Activated naive CD4-positive, alpha-beta T cell treated with anti-CD3 and anti-CD28 coated beads, Interleukin-2, amount 50 U/mL, for 24 hours (primary cell): Measurements from ENCODE around the gene SBNO2.
"Not testable (repeated sequence)": the region's sequence is repeated elsewhere in the genome, so short reads cannot be mapped to it uniquely, and the experiment has no call there.

Source experiments
- H3K27ac Mint-ChIP-seq: one replicate; pipeline ENCODE4 v1.8.0; 2021; ENCODE audit warnings: mild to moderate bottlenecking, mixed read lengths
- H3K27me3 Mint-ChIP-seq: one replicate; pipeline ENCODE4 v1.8.0; 2021; ENCODE audit warnings: mixed read lengths
- H3K36me3 Mint-ChIP-seq: one replicate; pipeline ENCODE4 v1.8.0; 2021; ENCODE audit warnings: mixed read lengths
- H3K4me1 Mint-ChIP-seq: one replicate; pipeline ENCODE4 v1.8.0; 2021; ENCODE audit warnings: mixed read lengths
- H3K4me3 Mint-ChIP-seq: one replicate; pipeline ENCODE4 v1.8.0; 2021; ENCODE audit warnings: mild to moderate bottlenecking, mixed read lengths
- H3K9me3 Mint-ChIP-seq: one replicate; pipeline ENCODE4 v1.8.0; 2021; ENCODE audit warnings: mixed read lengths

Gene SBNO2

GRCh38 chr19:1126984-1127760 lies 46.9 kb downstream of the SBNO2 start:
- no peaks in the 10 kb centered on the region for H3K27me3 Mint-ChIP-seq
- H3K27ac Mint-ChIP-seq: peak overlapping the region; percentile 51
- H3K4me3 Mint-ChIP-seq: no peak overlapping the region
- no peaks in the 10 kb centered on the region for H3K9me3 Mint-ChIP-seq
- H3K36me3 Mint-ChIP-seq: peaks cover 1% of the 10 kb centered on the region
- H3K4me1 Mint-ChIP-seq: peaks cover 14% of the 10 kb centered on the region

DNA sequence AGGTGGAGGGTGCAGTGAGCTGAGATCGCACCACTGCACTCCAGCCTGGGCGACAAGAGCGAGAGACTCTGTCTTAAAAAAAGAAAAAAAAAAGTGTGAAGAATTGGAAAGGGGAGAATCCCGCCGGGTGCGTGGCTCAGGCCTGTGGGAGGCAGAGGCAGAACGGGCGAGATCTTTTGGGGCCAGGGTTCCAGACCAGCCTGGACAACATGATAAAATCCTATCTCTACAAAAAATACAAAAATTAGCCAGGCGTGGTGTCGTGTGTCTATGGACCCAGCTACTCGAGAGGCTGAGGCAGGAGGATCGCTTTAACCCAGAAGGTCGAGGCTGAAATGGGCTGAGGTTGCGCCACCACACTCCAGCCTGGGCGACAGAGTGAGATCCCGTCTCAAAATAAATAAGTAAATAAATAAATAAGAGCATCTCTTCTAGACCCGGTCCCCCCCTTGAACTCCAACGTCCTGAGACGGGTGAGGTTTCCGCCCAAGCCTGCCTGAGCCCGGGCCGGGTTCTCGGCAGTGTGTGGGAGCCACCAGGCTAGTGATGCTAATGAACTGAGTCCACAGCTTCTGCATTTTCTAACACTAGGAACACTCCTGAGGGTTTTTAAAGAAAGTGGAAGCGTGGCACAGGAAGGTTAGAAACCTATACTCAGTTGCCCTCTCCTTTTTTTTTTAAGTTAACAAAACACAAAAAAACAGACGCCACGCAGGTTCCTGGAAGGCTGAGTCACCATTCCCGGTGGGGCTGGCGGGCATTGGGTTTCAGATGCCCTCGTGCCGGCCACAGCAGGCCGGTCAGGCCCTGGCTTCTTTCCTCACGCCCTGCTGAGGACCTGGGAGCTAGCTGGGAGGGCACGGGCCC lies 48.2 kb downstream of the SBNO2 start:
- H3K9me3 Mint-ChIP-seq: no peaks in the 10 kb centered on the region
- peak overlapping the region; percentile 30 for H3K27ac Mint-ChIP-seq
- no peaks in the 10 kb centered on the region for H3K27me3 Mint-ChIP-seq
- H3K4me3 Mint-ChIP-seq: no peak overlapping the region
- H3K4me1 Mint-ChIP-seq: peaks cover 14% of the 10 kb centered on the region
- H3K36me3 Mint-ChIP-seq: peaks cover 4% of the 10 kb centered on the region

DNA sequence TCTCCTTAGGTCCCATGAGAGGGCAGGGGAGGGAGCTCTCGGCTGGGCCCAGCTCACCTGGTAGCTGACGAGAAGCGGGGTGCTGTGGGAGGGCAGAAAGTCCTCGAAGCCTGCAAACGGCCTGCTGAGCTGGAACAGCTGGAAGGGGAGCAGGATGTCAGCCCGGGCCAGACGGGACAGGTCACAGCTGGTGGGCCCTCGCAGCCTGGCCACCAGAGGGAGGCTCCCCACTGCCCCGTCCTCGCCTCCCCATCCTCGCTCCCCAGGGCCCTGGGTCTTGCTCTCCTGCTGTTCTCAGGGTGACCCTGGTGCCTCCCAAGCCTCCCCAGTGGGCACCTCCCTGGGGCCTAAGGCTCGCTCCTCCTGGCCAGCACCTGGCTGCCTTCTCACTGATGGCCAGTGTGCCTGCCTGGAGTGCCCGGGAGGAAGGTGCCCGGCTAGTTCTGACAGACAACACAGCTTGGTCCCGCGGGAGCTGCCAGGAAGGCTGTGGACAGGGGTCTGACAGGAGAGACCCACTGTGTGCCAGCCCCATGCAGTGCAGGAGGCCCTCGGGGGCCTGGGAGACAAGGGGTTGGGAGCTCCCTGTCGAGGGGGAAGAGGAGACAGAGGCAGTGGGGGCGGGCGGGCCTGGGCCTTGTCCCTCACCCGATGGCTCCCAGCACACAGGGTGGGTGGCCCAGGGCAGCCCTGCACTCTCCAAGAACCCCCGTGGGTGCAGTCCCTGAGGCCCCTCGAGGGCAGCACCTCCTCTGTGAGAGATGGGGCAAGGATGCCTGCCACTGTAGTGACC lies 50.0 kb downstream of the SBNO2 start:
- Mint-ChIP-seq H3K9me3 (no peaks in the 10 kb centered on the region), H3K4me1 (peaks cover 6% of the 10 kb centered on the region), H3K27ac (no peak overlapping the region), H3K27me3 (no peaks in the 10 kb centered on the region), H3K36me3 (peaks cover 4% of the 10 kb centered on the region), H3K4me3 (no peak overlapping the region)

GRCh38 chr19:1123381-1123780 lies 50.7 kb downstream of the SBNO2 start:
- Mint-ChIP-seq H3K4me1 (peaks cover 6% of the 10 kb centered on the region), H3K27ac (no peak overlapping the region), H3K36me3 (peaks cover 5% of the 10 kb centered on the region), H3K9me3 (no peaks in the 10 kb centered on the region), H3K4me3 (no peak overlapping the region), H3K27me3 (no peaks in the 10 kb centered on the region)

DNA sequence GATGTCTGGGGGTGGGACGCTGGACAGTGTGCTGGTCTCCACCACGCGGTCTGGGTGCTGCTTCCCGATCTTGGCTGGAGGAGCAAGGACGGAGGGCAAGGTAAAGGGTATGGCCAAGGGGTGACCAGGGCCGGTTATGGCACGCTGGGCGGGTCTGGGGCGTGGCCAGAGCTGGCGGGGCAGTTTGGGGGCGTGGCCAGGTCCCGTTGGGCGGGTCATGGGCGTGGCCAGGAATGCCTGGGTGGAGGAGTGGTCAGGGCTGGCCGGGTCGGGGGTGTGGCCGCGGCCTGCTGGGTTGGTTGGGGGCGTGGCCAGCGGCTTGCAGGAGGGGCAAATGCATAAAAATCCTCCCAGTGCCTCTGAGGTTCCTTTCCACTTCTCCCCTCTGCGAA lies 51.1 kb downstream of the SBNO2 start:
- Mint-ChIP-seq H3K27ac (no peak overlapping the region), H3K4me3 (no peak overlapping the region), H3K9me3 (no peaks in the 10 kb centered on the region), H3K4me1 (peaks cover 5% of the 10 kb centered on the region), H3K27me3 (no peaks in the 10 kb centered on the region), H3K36me3 (peaks cover 5% of the 10 kb centered on the region)

DNA sequence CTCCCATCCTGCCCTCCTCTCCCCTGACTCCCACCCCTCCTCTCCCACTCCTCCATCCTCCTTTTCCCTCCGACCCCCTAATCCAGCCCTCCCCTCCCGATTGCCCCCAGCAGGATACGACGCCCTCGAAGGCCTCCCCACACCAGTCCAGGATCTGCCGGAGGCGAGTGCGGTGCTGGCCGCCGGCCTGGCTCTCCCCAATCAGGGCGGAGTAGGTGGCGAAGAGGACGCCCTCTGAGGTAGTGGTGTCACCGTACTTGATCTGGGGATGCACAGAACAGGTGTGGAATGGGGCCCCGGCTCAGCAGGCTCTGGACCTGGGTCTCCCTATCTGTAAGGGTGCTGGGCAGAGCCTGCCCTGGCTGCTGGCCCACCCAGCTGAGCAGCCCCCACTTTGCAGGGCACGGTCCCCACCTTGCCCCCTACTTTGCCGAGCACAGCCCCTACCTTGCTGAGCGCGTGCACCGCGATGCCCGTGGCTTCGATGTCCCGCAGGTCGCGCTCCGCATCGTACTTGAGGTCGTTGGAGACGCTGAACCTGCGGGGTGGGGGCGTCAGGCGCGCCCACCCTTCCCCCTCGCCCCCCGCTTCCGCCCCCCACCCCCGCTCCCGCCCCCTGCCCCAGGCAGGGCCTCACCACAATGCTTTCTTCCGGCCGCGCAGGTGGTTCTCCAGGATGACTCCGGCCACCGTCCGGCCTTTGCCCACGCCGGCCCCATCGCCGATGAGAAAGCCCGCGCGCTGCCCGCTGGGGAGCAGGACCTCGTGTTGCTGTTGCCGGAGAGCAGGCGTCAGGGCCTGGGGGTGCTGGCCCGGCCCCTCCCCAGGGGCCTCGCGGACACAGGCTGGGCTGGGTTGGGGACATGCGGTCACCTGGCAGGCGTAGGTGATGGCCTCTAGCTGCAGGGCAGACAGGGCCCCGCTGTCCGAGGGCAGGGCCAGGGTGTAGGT lies 51.8 kb downstream of the SBNO2 start:
- H3K4me3 Mint-ChIP-seq: no peak overlapping the region
- no peaks in the 10 kb centered on the region for H3K9me3 Mint-ChIP-seq
- no peaks in the 10 kb centered on the region for H3K4me1 Mint-ChIP-seq
- peaks cover 4% of the 10 kb centered on the region for H3K36me3 Mint-ChIP-seq
- H3K27me3 Mint-ChIP-seq: no peaks in the 10 kb centered on the region
- H3K27ac Mint-ChIP-seq: no peak overlapping the region

GRCh38 chr19:1121395-1121794 lies 52.7 kb downstream of the SBNO2 start:
- Mint-ChIP-seq H3K27me3 (no peaks in the 10 kb centered on the region), H3K27ac (no peak overlapping the region), H3K4me1 (no peaks in the 10 kb centered on the region), H3K9me3 (no peaks in the 10 kb centered on the region), H3K4me3 (no peak overlapping the region), H3K36me3 (peaks cover 4% of the 10 kb centered on the region)

DNA sequence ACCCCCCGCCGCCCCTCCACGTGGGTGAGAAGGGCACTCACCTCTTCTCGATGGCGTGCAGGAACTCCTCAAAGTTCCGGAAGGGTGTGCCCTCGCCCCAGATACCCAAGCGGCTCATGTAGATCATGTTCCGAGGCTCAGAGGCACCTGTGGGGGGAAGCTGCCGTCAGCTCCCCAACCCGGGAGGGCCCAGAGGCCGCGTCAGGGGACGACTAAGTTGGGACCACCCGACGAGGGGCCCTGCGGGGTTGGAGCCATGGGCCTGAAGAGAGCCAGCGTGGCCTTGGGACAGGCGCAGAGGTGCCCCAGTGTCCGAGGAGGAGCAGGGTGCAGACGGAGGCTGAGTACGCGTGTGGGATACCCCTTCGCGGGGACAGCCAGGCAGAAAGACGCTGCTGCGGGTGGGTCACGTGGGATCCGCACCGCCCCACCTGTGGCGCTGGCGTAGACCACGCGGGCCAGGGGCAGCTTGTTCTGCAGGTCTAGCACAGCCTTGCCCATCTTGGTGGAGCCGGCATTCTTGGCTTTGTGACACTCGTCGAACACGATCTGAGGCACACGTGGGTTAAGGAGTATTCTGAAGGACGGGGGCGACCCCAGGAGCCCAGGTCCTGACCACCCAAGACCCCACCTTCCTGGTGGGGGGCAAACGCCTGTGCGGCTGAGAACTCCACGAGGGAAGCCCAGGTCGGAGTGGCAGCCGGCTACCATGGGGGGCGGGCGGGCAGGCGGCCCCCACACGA lies 54.4 kb downstream of the SBNO2 start:
- Mint-ChIP-seq H3K27ac (no peak overlapping the region), H3K4me3 (no peak overlapping the region), H3K27me3 (no peaks in the 10 kb centered on the region), H3K9me3 (no peaks in the 10 kb centered on the region), H3K36me3 (peaks cover 4% of the 10 kb centered on the region), H3K4me1 (no peaks in the 10 kb centered on the region)

- no peaks in the 10 kb centered on the region for H3K27me3 Mint-ChIP-seq
- peaks cover 4% of the 10 kb centered on the region for H3K36me3 Mint-ChIP-seq
- no peak overlapping the region for H3K27ac Mint-ChIP-seq
- no peaks in the 10 kb centered on the region for H3K9me3 Mint-ChIP-seq
- H3K4me3 Mint-ChIP-seq: no peak overlapping the region
- H3K4me1 Mint-ChIP-seq: no peaks in the 10 kb centered on the region
These were observed 55.1 kb downstream of the SBNO2 start for GRCh38 chr19:1118999-1119398.

GRCh38 chr19:1117654-1118053 lies 56.4 kb downstream of the SBNO2 start:
- peaks cover 4% of the 10 kb centered on the region for H3K36me3 Mint-ChIP-seq
- no peak overlapping the region for H3K27ac Mint-ChIP-seq
- H3K27me3 Mint-ChIP-seq: no peaks in the 10 kb centered on the region
- H3K9me3 Mint-ChIP-seq: no peaks in the 10 kb centered on the region
- H3K4me1 Mint-ChIP-seq: no peaks in the 10 kb centered on the region
- no peak overlapping the region for H3K4me3 Mint-ChIP-seq

DNA sequence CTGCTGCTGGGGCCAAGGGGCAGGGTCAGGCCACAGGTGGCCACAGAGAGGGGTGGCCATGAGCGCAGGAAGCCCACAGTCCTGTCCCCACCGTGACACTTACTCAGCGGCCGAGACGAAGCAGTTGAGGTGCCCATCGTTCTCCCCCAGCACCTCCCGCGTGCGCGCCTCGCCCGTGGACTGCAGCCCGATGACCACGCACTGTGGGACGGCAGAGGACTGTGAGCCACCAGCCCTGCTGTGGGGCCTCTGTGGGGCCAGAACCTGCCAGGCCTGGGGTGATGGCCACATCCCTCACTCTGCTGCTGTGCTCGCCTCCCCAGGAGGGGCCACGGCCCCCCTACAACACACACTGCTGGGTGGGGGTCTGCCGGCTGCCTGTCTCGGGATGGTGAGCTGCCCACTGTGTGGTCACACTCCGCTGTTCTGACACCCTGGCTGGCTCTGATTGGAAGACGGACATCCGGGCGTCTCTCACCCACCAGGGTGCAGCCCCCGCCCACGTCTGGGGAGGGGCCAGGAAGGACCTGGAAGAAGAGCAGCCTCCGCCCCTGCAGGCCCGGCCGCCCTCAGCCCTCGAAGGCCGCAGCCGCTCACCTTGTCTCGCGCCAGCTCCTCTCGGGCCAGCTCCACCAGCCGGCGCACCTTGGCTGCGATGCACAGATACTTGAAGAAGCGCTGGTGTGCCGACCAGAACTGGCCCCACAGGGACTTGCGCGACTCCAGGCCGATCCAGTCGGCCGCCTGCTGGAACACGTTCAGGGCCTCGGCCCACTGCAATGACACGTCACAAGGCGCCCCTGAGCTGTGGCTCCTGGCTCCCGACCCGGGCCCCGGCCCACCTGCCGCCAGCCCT lies 57.1 kb downstream of the SBNO2 start:
- Mint-ChIP-seq H3K9me3 (no peaks in the 10 kb centered on the region), H3K4me3 (no peak overlapping the region), H3K27me3 (no peaks in the 10 kb centered on the region), H3K4me1 (no peaks in the 10 kb centered on the region), H3K36me3 (peaks cover 4% of the 10 kb centered on the region), H3K27ac (no peak overlapping the region)

DNA sequence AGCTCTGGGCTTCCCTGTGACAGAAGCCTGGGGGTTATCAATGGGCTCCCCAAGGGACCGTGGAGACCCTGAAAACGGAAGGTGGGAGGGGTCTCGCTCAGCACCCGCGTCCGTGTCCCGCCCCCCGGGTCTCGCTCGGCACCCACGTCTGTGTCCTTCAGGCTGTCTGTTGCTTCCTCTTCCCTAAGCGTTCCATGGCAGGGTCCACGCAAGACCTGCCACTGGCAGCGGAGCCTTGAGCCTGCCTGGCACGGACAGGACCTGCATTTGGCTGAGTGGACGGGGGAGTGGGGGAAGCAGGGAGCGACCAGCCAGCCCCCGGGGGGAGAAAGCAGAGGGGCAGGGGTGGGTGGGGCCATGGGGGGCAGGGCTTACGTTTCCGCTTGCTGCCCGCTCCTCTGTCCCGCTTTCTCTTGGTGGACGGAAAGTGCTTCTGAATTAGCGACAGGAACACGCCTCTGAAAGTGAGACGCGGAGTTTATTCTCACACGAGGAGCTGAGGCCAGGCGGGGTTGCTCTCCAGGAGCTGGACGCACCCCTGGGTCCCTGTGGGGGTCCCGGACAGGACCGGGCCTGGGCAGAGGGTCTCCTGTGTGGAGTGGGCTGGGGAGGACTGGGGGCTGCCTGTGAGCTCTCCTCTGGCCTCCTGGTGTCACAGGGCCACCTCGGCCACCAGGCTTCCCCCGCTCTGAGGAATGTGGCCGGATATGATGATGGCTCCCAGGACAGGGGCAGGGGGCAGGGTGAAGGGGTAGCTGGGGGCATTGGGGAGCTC lies 58.2 kb downstream of the SBNO2 start:
- H3K27ac Mint-ChIP-seq: no peak overlapping the region
- H3K4me1 Mint-ChIP-seq: no peaks in the 10 kb centered on the region
- no peak overlapping the region for H3K4me3 Mint-ChIP-seq
- H3K36me3 Mint-ChIP-seq: peaks cover 2% of the 10 kb centered on the region
- H3K9me3 Mint-ChIP-seq: no peaks in the 10 kb centered on the region
- no peaks in the 10 kb centered on the region for H3K27me3 Mint-ChIP-seq

DNA sequence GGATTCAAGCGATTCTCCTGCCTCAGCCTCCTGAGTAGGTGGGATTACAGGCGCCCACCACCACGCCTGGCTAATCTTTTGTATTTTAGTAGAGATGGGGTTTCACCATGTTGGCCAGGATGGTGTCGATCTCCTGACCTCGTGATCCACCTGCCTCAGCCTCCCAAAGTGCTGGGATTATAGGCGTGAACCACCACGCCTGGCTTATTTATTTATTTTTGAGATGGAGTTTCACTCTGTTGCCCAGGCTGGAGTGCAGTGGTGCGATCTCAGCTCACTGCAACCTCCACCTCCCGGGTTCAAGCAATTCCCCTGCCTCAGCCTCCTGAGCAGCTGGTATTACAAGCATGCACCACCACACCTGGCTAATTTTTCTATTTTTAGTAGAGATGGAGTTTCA lies 59.3 kb downstream of the SBNO2 start:
- H3K4me1 Mint-ChIP-seq, H3K27ac Mint-ChIP-seq, H3K9me3 Mint-ChIP-seq, H3K4me3 Mint-ChIP-seq, H3K36me3 Mint-ChIP-seq, H3K27me3 Mint-ChIP-seq: not testable (repeated sequence)
